NB4 (cell line): ENCODE results near the gene SCO1.

ENCODE experiments used
- CTCF ChIP-seq: IDR thresholded peaks from one replicate; pipeline ENCODE4 v1.5.1; 2012; ENCODE audit warnings: low read depth, low read length
- MAX ChIP-seq: IDR thresholded peaks from 2 replicates; pipeline ENCODE4 v1.6.1; 2011; ENCODE audit warnings: low read depth, low read length
- POLR2A ChIP-seq: IDR thresholded peaks from 2 replicates; pipeline ENCODE4 v1.6.1; 2011; ENCODE audit warnings: mild to moderate bottlenecking; ENCODE audit not compliant: insufficient read length; ENCODE audit errors: extremely low read depth

GRCh38 chr17:10648381-10648780, 49.0 kb downstream of the SCO1 start:
- TF ChIP-seq CTCF, result no peak
- TF ChIP-seq MAX, result no peak
- TF ChIP-seq POLR2A, result no peak
